Hepatocyte (in vitro differentiated cells): ENCODE measurements around the gene CCDC27.

Experiments
- EZH2 ChIP-seq: fragments of 200-600 bp; sonication (generic); IDR thresholded peaks from 2 replicates; pipeline ENCODE4 v1.6.1; 2016; ENCODE audit warnings: antibody characterized with exemption, mild to moderate bottlenecking, borderline replicate concordance
- EZH2phosphoT487 ChIP-seq: fragments of 200-600 bp; sonication (generic); IDR thresholded peaks from one replicate; pipeline ENCODE4 v1.6.1; 2018; ENCODE audit warnings: antibody characterized with exemption, mild to moderate bottlenecking, low read depth, moderate library complexity; ENCODE audit not compliant: unreplicated experiment, severe bottlenecking
- TF ChIP-seq, protein P1 (sequence below): fragments of 200-600 bp; sonication (generic); IDR thresholded peaks from 2 replicates; pipeline ENCODE4 v1.5.1; 2016; ENCODE audit warnings: antibody characterized with exemption, mild to moderate bottlenecking; ENCODE audit not compliant: poor library complexity

DNA sequence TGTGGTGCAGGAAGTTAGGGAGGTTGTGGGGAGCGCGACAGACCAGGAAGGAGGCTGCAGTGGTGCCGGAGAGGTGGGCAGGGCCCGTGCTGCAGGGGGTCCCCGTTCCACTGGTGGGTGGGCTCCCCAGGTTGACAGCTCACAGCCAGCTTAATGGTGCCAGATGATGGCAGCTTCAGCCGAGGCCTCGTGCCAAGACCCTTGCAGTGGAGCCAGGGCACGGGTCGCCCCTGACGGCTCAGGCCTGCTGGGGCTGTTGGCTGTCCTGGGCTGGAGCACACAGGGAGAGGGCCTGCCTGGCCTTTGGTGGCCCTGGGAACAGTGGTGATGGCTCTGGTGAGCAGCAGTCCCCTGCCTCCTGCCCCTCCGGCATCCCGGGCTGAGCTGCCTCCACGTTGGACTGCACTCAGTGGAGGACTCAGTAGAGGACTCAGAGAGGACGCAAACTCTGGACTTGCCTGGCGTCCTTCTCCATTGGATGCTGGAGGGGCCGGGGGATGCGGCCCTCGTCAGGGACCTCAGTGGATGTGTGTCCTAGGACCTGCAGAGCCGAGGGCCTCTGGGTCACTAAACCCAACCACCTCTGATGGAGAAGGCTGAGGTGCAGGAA lies 46.8 kb upstream of the CCDC27 start:
- TF ChIP-seq, protein P1, sequence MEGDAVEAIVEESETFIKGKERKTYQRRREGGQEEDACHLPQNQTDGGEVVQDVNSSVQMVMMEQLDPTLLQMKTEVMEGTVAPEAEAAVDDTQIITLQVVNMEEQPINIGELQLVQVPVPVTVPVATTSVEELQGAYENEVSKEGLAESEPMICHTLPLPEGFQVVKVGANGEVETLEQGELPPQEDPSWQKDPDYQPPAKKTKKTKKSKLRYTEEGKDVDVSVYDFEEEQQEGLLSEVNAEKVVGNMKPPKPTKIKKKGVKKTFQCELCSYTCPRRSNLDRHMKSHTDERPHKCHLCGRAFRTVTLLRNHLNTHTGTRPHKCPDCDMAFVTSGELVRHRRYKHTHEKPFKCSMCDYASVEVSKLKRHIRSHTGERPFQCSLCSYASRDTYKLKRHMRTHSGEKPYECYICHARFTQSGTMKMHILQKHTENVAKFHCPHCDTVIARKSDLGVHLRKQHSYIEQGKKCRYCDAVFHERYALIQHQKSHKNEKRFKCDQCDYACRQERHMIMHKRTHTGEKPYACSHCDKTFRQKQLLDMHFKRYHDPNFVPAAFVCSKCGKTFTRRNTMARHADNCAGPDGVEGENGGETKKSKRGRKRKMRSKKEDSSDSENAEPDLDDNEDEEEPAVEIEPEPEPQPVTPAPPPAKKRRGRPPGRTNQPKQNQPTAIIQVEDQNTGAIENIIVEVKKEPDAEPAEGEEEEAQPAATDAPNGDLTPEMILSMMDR: no peak
- TF ChIP-seq EZH2phosphoT487 (no peak), EZH2 (no peak)
